GM12874 (cell line): ENCODE data around the gene SLC25A46.

Source experiments
- CTCF ChIP-seq: IDR thresholded peaks from 2 replicates; pipeline ENCODE4 v1.5.1; 2011; ENCODE audit warnings: low read depth, mild to moderate bottlenecking, control low read depth, low read length, moderate library complexity; ENCODE audit not compliant: insufficient read depth

Gene SLC25A46

GRCh38 chr5:110803467-110804326, 64.9 kb downstream of the SLC25A46 start:
- TF ChIP-seq CTCF: no peak

DNA sequence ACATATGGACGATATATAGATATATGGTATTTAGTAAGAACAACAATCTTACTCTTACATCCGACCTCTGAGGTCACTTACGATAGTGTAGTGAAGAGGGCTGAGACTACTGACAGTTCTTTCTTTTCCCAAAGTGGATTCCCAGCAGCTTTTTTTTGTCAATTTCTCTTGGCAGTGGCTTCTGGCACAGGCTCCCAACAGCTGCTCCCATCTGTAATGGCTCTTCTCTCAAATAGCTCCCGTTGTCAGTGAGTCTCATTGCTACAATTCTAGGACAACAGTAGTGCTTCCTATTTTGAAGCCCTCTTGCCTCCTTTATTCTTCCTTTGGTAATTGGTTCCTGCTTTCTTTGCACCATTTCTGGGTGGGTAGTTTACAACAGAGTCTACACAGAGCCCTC, 68.4 kb downstream of the SLC25A46 start:
- TF ChIP-seq CTCF: no peak

GRCh38 chr5:110809006-110809405, 70.2 kb downstream of the SLC25A46 start:
- TF ChIP-seq CTCF: no peak
